ENCODE measurements around the gene PI4KB.
"Not testable (repeated sequence)": the region's sequence is repeated elsewhere in the genome, so short reads cannot be mapped to it uniquely, and the experiment has no call there.

The PI4KB gene

GRCh38 chr1:151327223-151327902, at the start of gene PI4KB:
Gene PI4KB (minus strand): TSS chr1:151327416. CDS start chr1:151316481, 10,935 bp downstream.
- peak; percentile 92 for DNase-seq (ENCODE audit: low read depth, low spot score)

- DNase-seq (ENCODE audit: low read depth, low spot score) = no peak
These were observed 46.0 kb upstream of the PI4KB start for GRCh38 chr1:151373196-151373595.

GRCh38 chr1:151372058-151372934, 45.1 kb upstream of the PI4KB start, which contains the start of gene SELENBP1:
Gene SELENBP1 (minus strand): TSS chr1:151372705. CDS start chr1:151372641, 64 bp downstream.
- peak; percentile 29 for DNase-seq (ENCODE audit: low read depth, low spot score)

GRCh38 chr1:151371370-151372057, 44.3 kb upstream of the PI4KB start:
- no peak for DNase-seq (ENCODE audit: low read depth, low spot score)

- no peak for DNase-seq (ENCODE audit: low read depth, low spot score)
These were observed 43.1 kb upstream of the PI4KB start for GRCh38 chr1:151370211-151370911.

- no peak for DNase-seq (ENCODE audit: low read depth, low spot score)
These were observed 42.4 kb upstream of the PI4KB start for GRCh38 chr1:151369621-151370048.

- DNase-seq (ENCODE audit: low read depth, low spot score) = no peak
These were observed 42.0 kb upstream of the PI4KB start for GRCh38 chr1:151369302-151369610.

GRCh38 chr1:151368393-151369301, 41.4 kb upstream of the PI4KB start:
- DNase-seq (ENCODE audit: low read depth, low spot score) = no peak

- DNase-seq (ENCODE audit: low read depth, low spot score) = no peak
These were observed 40.6 kb upstream of the PI4KB start for GRCh38 chr1:151367658-151368392.

- no peak for DNase-seq (ENCODE audit: low read depth, low spot score)
These were observed 37.8 kb upstream of the PI4KB start for GRCh38 chr1:151364996-151365395.

GRCh38 chr1:151362308-151363155, 35.3 kb upstream of the PI4KB start:
- DNase-seq (ENCODE audit: low read depth, low spot score) = no peak

GRCh38 chr1:151361883-151362282, 34.7 kb upstream of the PI4KB start:
- DNase-seq (ENCODE audit: low read depth, low spot score) = no peak

GRCh38 chr1:151356696-151357095, 29.5 kb upstream of the PI4KB start:
- DNase-seq (ENCODE audit: low read depth, low spot score) = no peak

- DNase-seq (ENCODE audit: low read depth, low spot score) = no peak
These were observed 25.0 kb upstream of the PI4KB start for GRCh38 chr1:151352021-151352718.

GRCh38 chr1:151350323-151350722, 23.1 kb upstream of the PI4KB start:
- not testable (repeated sequence) for DNase-seq (ENCODE audit: low read depth, low spot score)

GRCh38 chr1:151347523-151348246, 20.5 kb upstream of the PI4KB start:
- no peak for DNase-seq (ENCODE audit: low read depth, low spot score)

GRCh38 chr1:151346769-151347522, 19.7 kb upstream of the PI4KB start, which contains the start of gene RFX5:
Gene RFX5 (minus strand): TSS chr1:151347252. CDS start chr1:151346320, 932 bp downstream.
- peak; percentile 92 for DNase-seq (ENCODE audit: low read depth, low spot score)

Measured in brain pericyte (primary cell).